ENCODE measurements around the gene VCX2.

DNA sequence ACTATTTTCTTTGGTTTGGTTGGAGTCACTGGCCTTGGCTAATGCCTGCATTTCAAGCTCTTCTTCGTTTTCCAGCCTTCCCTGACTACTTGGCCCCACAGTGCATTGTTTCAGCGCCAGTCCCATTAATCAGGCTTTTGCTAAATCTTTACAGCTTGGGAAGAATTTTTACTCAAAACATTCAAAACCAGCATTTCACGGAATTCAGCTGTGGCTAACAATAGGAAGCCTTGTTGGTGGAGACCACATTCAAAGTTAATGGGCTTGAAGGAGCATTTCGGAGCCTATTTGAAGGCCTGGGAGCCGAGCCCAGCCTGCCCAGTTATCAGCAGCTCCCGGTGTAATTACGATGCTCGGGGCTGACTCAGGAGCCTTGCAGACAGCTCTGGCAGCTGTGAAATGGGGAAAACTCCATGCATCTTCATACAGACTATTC, 30.8 kb upstream of the VCX2 start:
- TF ChIP-seq CTCF (IDR thresholded peaks at IDR 0.05): no peak
- TF ChIP-seq POLR2A (IDR thresholded peaks at IDR 0.05): no peak
